HepG2 (cell line): ENCODE measurements around the gene CPNE1. TPM values are rescaled to one million over a fixed set of nuclear protein-coding genes. Genes with fewer than 3 reads are reported as not detected.

Source experiments
- AHDC1 ChIP-seq: sonication (generic); formaldehyde crosslinking; IDR thresholded peaks from 2 replicates; pipeline ENCODE4 v1.5.1; 2020; ENCODE audit warnings: mild to moderate bottlenecking, missing genetic modification reagents, borderline replicate concordance
- HCFC1 ChIP-seq: fragments of 150-350 bp; IDR thresholded peaks from 2 replicates; pipeline ENCODE4 v1.6.1; 2014; ENCODE audit warnings: low read depth, low read length
- HDAC6 ChIP-seq: fragments of 200-600 bp; sonication (generic); IDR thresholded peaks from 2 replicates; pipeline ENCODE4 v1.7.0; 2017; ENCODE audit warnings: mild to moderate bottlenecking, antibody characterized with exemption, low read length, low read depth
- HOXD1 ChIP-seq: sonication (generic); formaldehyde crosslinking; IDR thresholded peaks from 2 replicates; pipeline ENCODE4 v1.5.0; 2020; ENCODE audit warnings: missing genetic modification reagents
- KDM4B ChIP-seq: sonication (generic); formaldehyde crosslinking; IDR thresholded peaks from 2 replicates; pipeline ENCODE4 v1.4.0; 2020; ENCODE audit warnings: missing genetic modification reagents
- MED1 ChIP-seq: sonication (generic); formaldehyde crosslinking; IDR thresholded peaks from 2 replicates; pipeline ENCODE4 v1.4.0; 2020; ENCODE audit warnings: missing genetic modification reagents
- MXI1 ChIP-seq: IDR thresholded peaks from 3 replicates; pipeline ENCODE4 v1.6.1; 2012; ENCODE audit warnings: low read depth, low read length, inconsistent platforms, borderline replicate concordance
- POLR2G ChIP-seq: fragments of 200-400 bp; formaldehyde crosslinking; IDR thresholded peaks from 2 replicates; pipeline ENCODE4 v1.6.1; 2018; ENCODE audit warnings: mild to moderate bottlenecking, low read depth, low read length, moderate library complexity
- SMYD3 ChIP-seq: sonication (generic); formaldehyde crosslinking; IDR thresholded peaks from 2 replicates; pipeline ENCODE4 v1.8.1; 2023; ENCODE audit warnings: mild to moderate bottlenecking, missing genetic modification reagents
- SRF ChIP-seq: IDR thresholded peaks from 2 replicates; pipeline ENCODE4 v1.6.1; 2011; ENCODE audit warnings: mild to moderate bottlenecking, low read depth, low read length, moderate library complexity
- ZFP36L1 ChIP-seq: sonication (generic); formaldehyde crosslinking; IDR thresholded peaks from 2 replicates; pipeline ENCODE4 v1.8.0; 2022; ENCODE audit warnings: mild to moderate bottlenecking, missing genetic modification reagents, moderate library complexity
- ZNF224 ChIP-seq: sonication (generic); formaldehyde crosslinking; IDR thresholded peaks from 2 replicates; pipeline ENCODE4 v1.5.0; 2020; ENCODE audit warnings: mild to moderate bottlenecking, missing genetic modification reagents
- ZNF225 ChIP-seq: sonication (generic); formaldehyde crosslinking; IDR thresholded peaks from 2 replicates; pipeline ENCODE4 v1.4.0; 2020; ENCODE audit warnings: mild to moderate bottlenecking, missing genetic modification reagents
- ZNF232 ChIP-seq: sonication (generic); formaldehyde crosslinking; IDR thresholded peaks from 2 replicates; pipeline ENCODE4 v1.4.0; 2020; ENCODE audit warnings: missing genetic modification reagents, borderline replicate concordance
- ZNF234 ChIP-seq: sonication (generic); formaldehyde crosslinking; conservative IDR thresholded peaks from 2 replicates; pipeline ENCODE4 v1.5.1; 2020; ENCODE audit warnings: mild to moderate bottlenecking, missing genetic modification reagents
- ZNF260 ChIP-seq: sonication (generic); formaldehyde crosslinking; IDR thresholded peaks from 2 replicates; pipeline ENCODE4 v1.4.0; 2020; ENCODE audit warnings: missing genetic modification reagents, low read depth, mild to moderate bottlenecking, borderline replicate concordance
- ZNF274 ChIP-seq: sonication (generic); formaldehyde crosslinking; IDR thresholded peaks from 2 replicates; pipeline ENCODE4 v1.5.1; 2020; ENCODE audit warnings: mild to moderate bottlenecking, missing genetic modification reagents
- ZNF44 ChIP-seq: sonication (generic); formaldehyde crosslinking; IDR thresholded peaks from 2 replicates; pipeline ENCODE4 v1.5.1; 2020; ENCODE audit warnings: mild to moderate bottlenecking, missing genetic modification reagents
- ZNF441 ChIP-seq: sonication (generic); formaldehyde crosslinking; IDR thresholded peaks from 2 replicates; pipeline ENCODE4 v1.7.0; 2021; ENCODE audit warnings: missing genetic modification reagents, borderline replicate concordance
- ZNF605 ChIP-seq: sonication (generic); formaldehyde crosslinking; IDR thresholded peaks from 2 replicates; pipeline ENCODE4 v1.8.0; 2022; ENCODE audit warnings: mild to moderate bottlenecking, missing genetic modification reagents
- ZNF644 ChIP-seq: IDR thresholded peaks from 2 replicates; pipeline ENCODE4 v1.6.1; 2016; ENCODE audit warnings: low read depth
- ZNF746 ChIP-seq: sonication (generic); formaldehyde crosslinking; IDR thresholded peaks from 2 replicates; pipeline ENCODE4 v1.8.0; 2022; ENCODE audit warnings: mild to moderate bottlenecking, missing genetic modification reagents
- ZNF816 ChIP-seq: sonication (generic); formaldehyde crosslinking; IDR thresholded peaks from 2 replicates; pipeline ENCODE4 v1.8.0; 2022; ENCODE audit warnings: missing genetic modification reagents, mild to moderate bottlenecking, borderline replicate concordance
- ZNF891 ChIP-seq: sonication (generic); formaldehyde crosslinking; IDR thresholded peaks from 2 replicates; pipeline ENCODE4 v1.5.0; 2020; ENCODE audit warnings: mild to moderate bottlenecking, missing genetic modification reagents
- polyA plus RNA-seq, 8 experiments: library from polyadenylated mRNA; depleted of rRNA in 3 of 8; stranded (reverse) in 7 of 8; unstranded in 1 of 8; fragments of >200 nt; fragmentation: Illumina TruSeq in 4 of 8; extraction: Trizol in 4 of 8; gene quantifications; 2 replicates each; pipeline versions ENCODE4 v1.2.1 to v1.2.3, GENCODE V29; 2011 to 2016; ENCODE audit warnings: low read depth in 4 of 8, missing spikeins in 1 of 8, mixed read lengths in 1 of 8; ENCODE audit not compliant: insufficient read depth in 1 of 8
- total RNA-seq, 5 experiments: library from RNA; depleted of rRNA; stranded (reverse); fragments of >200 nt; fragmentation: Illumina TruSeq; extraction: Trizol; gene quantifications; 2 replicates each; pipeline ENCODE4 v1.2.3, GENCODE V29; 2016; ENCODE audit warnings: low read depth in 1 of 5
- TF ChIP-seq, protein P1 (sequence below): sonication (generic); formaldehyde crosslinking; IDR thresholded peaks from 2 replicates; pipeline ENCODE4 v1.5.1; 2020; ENCODE audit warnings: missing genetic modification reagents, mild to moderate bottlenecking, borderline replicate concordance

The CPNE1 gene
- total and polyA plus RNA-seq, 2 of the 13 experiments (the other 11 are each of a cell fraction or from before 2014, with no cell fraction given), result 408 to 431 TPM

- TF ChIP-seq, protein P1, sequence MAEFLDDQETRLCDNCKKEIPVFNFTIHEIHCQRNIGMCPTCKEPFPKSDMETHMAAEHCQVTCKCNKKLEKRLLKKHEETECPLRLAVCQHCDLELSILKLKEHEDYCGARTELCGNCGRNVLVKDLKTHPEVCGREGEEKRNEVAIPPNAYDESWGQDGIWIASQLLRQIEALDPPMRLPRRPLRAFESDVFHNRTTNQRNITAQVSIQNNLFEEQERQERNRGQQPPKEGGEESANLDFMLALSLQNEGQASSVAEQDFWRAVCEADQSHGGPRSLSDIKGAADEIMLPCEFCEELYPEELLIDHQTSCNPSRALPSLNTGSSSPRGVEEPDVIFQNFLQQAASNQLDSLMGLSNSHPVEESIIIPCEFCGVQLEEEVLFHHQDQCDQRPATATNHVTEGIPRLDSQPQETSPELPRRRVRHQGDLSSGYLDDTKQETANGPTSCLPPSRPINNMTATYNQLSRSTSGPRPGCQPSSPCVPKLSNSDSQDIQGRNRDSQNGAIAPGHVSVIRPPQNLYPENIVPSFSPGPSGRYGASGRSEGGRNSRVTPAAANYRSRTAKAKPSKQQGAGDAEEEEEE (CRISPR knock-in tag), result no peak; the same call in 1 of the 2 replicates
- peak; percentile 89 for TF ChIP-seq MED1
- peak; percentile 87 for TF ChIP-seq ZNF232 (CRISPR knock-in tag)
- peak; percentile 93; the same call in 1 of the 2 replicates for TF ChIP-seq ZNF225 (CRISPR knock-in tag)
- peak; percentile 99 for TF ChIP-seq ZNF605 (CRISPR knock-in tag)
- no peak for TF ChIP-seq KDM4B (CRISPR knock-in tag)
- TF ChIP-seq ZNF44 (CRISPR knock-in tag), result peak; percentile 94
- peak; percentile 52; the same call in 1 of the 2 replicates for TF ChIP-seq SRF
- TF ChIP-seq ZNF816, result peak; percentile 99
- TF ChIP-seq ZNF441 (CRISPR knock-in tag), result peak; percentile 93
- TF ChIP-seq MXI1, result peak; percentile 91; the same call in 1 of the 3 replicates
- TF ChIP-seq SMYD3 (CRISPR knock-in tag), result peak; percentile 73
- peak; percentile 75; the same call in 1 of the 2 replicates for TF ChIP-seq HOXD1
- peak; percentile 53; the same call in 1 of the 2 replicates for TF ChIP-seq HCFC1
- TF ChIP-seq ZNF260 (CRISPR knock-in tag), result no peak; the same call in 1 of the 2 replicates
- TF ChIP-seq ZNF234 (CRISPR knock-in tag), result peak; percentile 99
- TF ChIP-seq ZNF891 (CRISPR knock-in tag), result peak; percentile 94
- TF ChIP-seq AHDC1 (CRISPR knock-in tag), result peak; percentile 73
- peak; percentile 66; the same call in 1 of the 2 replicates for TF ChIP-seq ZNF746 (CRISPR knock-in tag)
- TF ChIP-seq ZNF274 (CRISPR knock-in tag), result peak; percentile 99
- TF ChIP-seq ZNF644 (CRISPR knock-in tag), result peak; percentile 63; the same call in 1 of the 2 replicates
- TF ChIP-seq HDAC6, result no peak
- TF ChIP-seq ZNF224, result peak; percentile 96
- peak; percentile 99 for TF ChIP-seq ZFP36L1 (CRISPR knock-in tag)
- peak; percentile 99 for TF ChIP-seq POLR2G
Observed at GRCh38 chr20:35664466-35665206, at the start of gene CPNE1, which contains the start of gene RBM12 (continued).
